Loucy (cell line): ENCODE results near the gene GRIN2A.

Experiments used
- H2AFZ ChIP-seq: fragments of 200-600 bp; sonication (generic); 2 replicates; pipeline ENCODE4 v1.6.0; 2016; ENCODE audit warnings: antibody characterized with exemption, mild to moderate bottlenecking, low read length, moderate library complexity
- H3F3A ChIP-seq: fragments of 200-600 bp; 2 replicates; pipeline ENCODE4 v1.6.0; 2016; ENCODE audit warnings: antibody characterized with exemption, low read depth, mild to moderate bottlenecking
- H3K27me3 ChIP-seq: fragments of 200-600 bp; sonication (generic); 2 replicates; pipeline ENCODE4 v1.6.1; 2014; ENCODE audit warnings: low read length, mild to moderate bottlenecking; ENCODE audit not compliant: insufficient read depth, poor library complexity, severe bottlenecking
- H3K36me3 ChIP-seq: fragments of 200-600 bp; sonication (generic); 2 replicates; pipeline ENCODE4 v1.6.1; 2016; ENCODE audit warnings: low read length; ENCODE audit not compliant: insufficient read depth
- H3K4me1 ChIP-seq: fragments of 200-600 bp; sonication (generic); 2 replicates; pipeline ENCODE4 v1.5.1; 2014; ENCODE audit warnings: low read length, mild to moderate bottlenecking; ENCODE audit not compliant: insufficient read depth, poor library complexity, severe bottlenecking
- H3K4me2 ChIP-seq: fragments of 200-600 bp; sonication (generic); 2 replicates; pipeline ENCODE4 v1.6.0; 2014; ENCODE audit warnings: antibody characterized with exemption, low read length, low read depth, mild to moderate bottlenecking; ENCODE audit not compliant: poor library complexity, severe bottlenecking
- H3K4me3 ChIP-seq: fragments of 200-600 bp; sonication (generic); 2 replicates; pipeline ENCODE4 v1.5.1; 2014; ENCODE audit warnings: low read length, mild to moderate bottlenecking, mixed read lengths; ENCODE audit not compliant: poor library complexity, severe bottlenecking
- H3K79me2 ChIP-seq: fragments of 200-600 bp; sonication (generic); 2 replicates; pipeline ENCODE4 v1.6.1; 2014; ENCODE audit warnings: low read length; ENCODE audit not compliant: insufficient read depth
- H3K9ac ChIP-seq: fragments of 200-600 bp; sonication (generic); 2 replicates; pipeline ENCODE4 v1.6.0; 2014; ENCODE audit warnings: mild to moderate bottlenecking, low read depth, low read length, moderate library complexity; ENCODE audit not compliant: poor library complexity, severe bottlenecking
- H3K9me2 ChIP-seq: fragments of 200-600 bp; sonication (generic); replicated peaks from 2 replicates; pipeline ENCODE4 v1.6.1; 2016; ENCODE audit warnings: low read depth, low read length, mixed read lengths
- H3K9me3 ChIP-seq: fragments of 200-600 bp; sonication (generic); 2 replicates; pipeline ENCODE4 v1.6.1; 2014; ENCODE audit warnings: mild to moderate bottlenecking, antibody characterized with exemption, low read length, low read depth; ENCODE audit not compliant: insufficient read depth
- H4K20me1 ChIP-seq: fragments of 200-600 bp; sonication (generic); 2 replicates; pipeline ENCODE4 v1.6.0; 2014; ENCODE audit warnings: antibody characterized with exemption, low read length, mild to moderate bottlenecking; ENCODE audit not compliant: insufficient read depth, poor library complexity, severe bottlenecking
- CTCF ChIP-seq: fragments of 200-600 bp; sonication (generic); conservative IDR thresholded peaks from 2 replicates; pipeline ENCODE4 v1.5.1; 2014; ENCODE audit warnings: mild to moderate bottlenecking, antibody characterized with exemption, low read length
- EZH2phosphoT487 ChIP-seq: fragments of 200-600 bp; IDR thresholded peaks from 2 replicates; pipeline ENCODE4 v1.6.1; 2018; ENCODE audit warnings: antibody characterized with exemption, mild to moderate bottlenecking, moderate library complexity, borderline replicate concordance

GRIN2A gene

GRCh38 chr16:10171221-10171620 is 11.0 kb downstream of the GRIN2A start:
- H2AFZ ChIP-seq: no peak overlapping the region
- H3K9ac ChIP-seq: no peak overlapping the region
- no peaks in the 10 kb centered on the region for H3K79me2 ChIP-seq
- no peak overlapping the region for H3K4me2 ChIP-seq
- no peaks in the 10 kb centered on the region for H3F3A ChIP-seq
- no peaks in the 10 kb centered on the region for H3K36me3 ChIP-seq
- no peaks in the 10 kb centered on the region for H3K9me3 ChIP-seq
- no peaks in the 10 kb centered on the region for H3K4me1 ChIP-seq
- no peaks in the 10 kb centered on the region for H4K20me1 ChIP-seq
- no peak for TF ChIP-seq EZH2phosphoT487
- no peak for TF ChIP-seq CTCF
- H3K4me3 ChIP-seq: no peak overlapping the region
- H3K27me3 ChIP-seq: no peaks in the 10 kb centered on the region
- H3K9me2 ChIP-seq: no peaks in the 10 kb centered on the region

DNA sequence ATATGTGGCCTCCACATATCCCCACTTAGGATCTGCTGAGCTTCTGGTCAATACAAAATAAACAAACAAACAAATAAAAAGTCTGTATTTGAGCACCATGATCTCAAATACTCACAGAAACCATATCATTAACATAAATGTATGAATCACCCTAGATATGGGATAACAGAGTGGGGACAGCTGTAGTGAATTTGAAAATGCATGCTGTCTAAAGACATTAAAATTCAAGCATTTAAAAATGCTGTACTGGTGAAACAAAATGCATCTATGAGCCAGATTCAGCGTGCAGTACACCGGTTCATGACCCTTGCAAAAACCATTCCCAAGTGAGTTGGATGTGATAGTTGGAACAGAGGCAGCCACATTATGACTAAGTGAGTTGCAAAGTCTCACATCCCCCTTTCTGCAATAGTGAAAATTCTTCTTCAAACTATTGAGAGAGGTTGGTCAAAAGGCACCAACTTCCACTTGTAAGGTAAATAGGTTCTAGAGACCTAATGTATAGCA is 12.3 kb downstream of the GRIN2A start:
- Histone ChIP-seq H3K36me3 (no peaks in the 10 kb centered on the region), H3K27me3 (no peaks in the 10 kb centered on the region)

GRCh38 chr16:10169031-10169430 is 13.2 kb downstream of the GRIN2A start:
- Histone ChIP-seq H3K36me3 (no peaks in the 10 kb centered on the region), H3K4me2 (no peak overlapping the region), H3K4me3 (no peak overlapping the region), H3K79me2 (no peaks in the 10 kb centered on the region), H4K20me1 (no peaks in the 10 kb centered on the region), H3K9ac (no peak overlapping the region), H3K9me3 (no peaks in the 10 kb centered on the region), H3F3A (no peaks in the 10 kb centered on the region), H3K27me3 (no peaks in the 10 kb centered on the region), H2AFZ (no peak overlapping the region), H3K4me1 (no peaks in the 10 kb centered on the region), H3K9me2 (no peaks in the 10 kb centered on the region)
- no peak for TF ChIP-seq EZH2phosphoT487
- no peak for TF ChIP-seq CTCF

More for the DNA sequence above, 12.3 kb downstream of the GRIN2A start:
- Histone ChIP-seq H3K9me3 (no peaks in the 10 kb centered on the region), H3K4me1 (no peaks in the 10 kb centered on the region), H3K9ac (no peak overlapping the region), H4K20me1 (no peaks in the 10 kb centered on the region), H3K9me2 (no peaks in the 10 kb centered on the region), H3F3A (no peaks in the 10 kb centered on the region), H3K79me2 (no peaks in the 10 kb centered on the region), H3K4me3 (no peak overlapping the region), H3K4me2 (no peak overlapping the region), H2AFZ (no peak overlapping the region)
- TF ChIP-seq EZH2phosphoT487: no peak
- TF ChIP-seq CTCF: no peak
